C4-2B (cell line): ENCODE data around the gene SCG5.

ENCODE experiments used
- H3K27ac ChIP-seq: fragments of 450-650 bp; 2 replicates; pipeline ENCODE4 v1.5.1; 2017
- CTCF ChIP-seq: fragments of 450-650 bp; conservative IDR thresholded peaks from 2 replicates; pipeline ENCODE4 v1.5.1; 2017; ENCODE audit warnings: mild to moderate bottlenecking
- ZFX ChIP-seq: fragments of 450-650 bp; IDR thresholded peaks from 2 replicates; pipeline ENCODE4 v1.6.1; 2017

The SCG5 gene

GRCh38 chr15:32688151-32688639 is 46.7 kb downstream of the SCG5 start:
- H3K27ac ChIP-seq, result no peak overlapping the region
- no peak for TF ChIP-seq ZFX

GRCh38 chr15:32690941-32691688 is 49.6 kb downstream of the SCG5 start:
- TF ChIP-seq CTCF (no peak), ZFX (no peak)
- no peak overlapping the region for H3K27ac ChIP-seq

GRCh38 chr15:32691689-32692038 is 50.2 kb downstream of the SCG5 start:
- no peak overlapping the region for H3K27ac ChIP-seq
- no peak for TF ChIP-seq ZFX
- TF ChIP-seq CTCF, result no peak

GRCh38 chr15:32692286-32692685 is 50.8 kb downstream of the SCG5 start:
- TF ChIP-seq CTCF, result no peak
- no peak for TF ChIP-seq ZFX
- no peak overlapping the region for H3K27ac ChIP-seq

- TF ChIP-seq ZFX (no peak), CTCF (no peak)
- H3K27ac ChIP-seq, result no peak overlapping the region
These were observed 52.9 kb downstream of the SCG5 start for GRCh38 chr15:32694222-32694983.

- TF ChIP-seq ZFX, result no peak
- TF ChIP-seq CTCF, result no peak
- no peak overlapping the region for H3K27ac ChIP-seq
These were observed 57.4 kb downstream of the SCG5 start for GRCh38 chr15:32698773-32699390.

- peak overlapping the region; percentile 64 for H3K27ac ChIP-seq
- TF ChIP-seq ZFX (no peak), CTCF (no peak)
These were observed 59.1 kb downstream of the SCG5 start for GRCh38 chr15:32700501-32701150.
